Psoas muscle (tissue), 8 donors: ENCODE results near the gene RAD51. TPM values are rescaled to one million over a fixed set of nuclear protein-coding genes. Genes with fewer than 3 reads are reported as not detected.

ENCODE experiments used
- ATAC-seq, 4 donors: fragments of 200-7000 bp; cut with Tn5 transposase; one replicate each; pipeline ENCODE4 v1.9.1; 2020; ENCODE audit warnings: moderate library complexity in 3 of 4, mild to moderate bottlenecking in 2 of 4
- DNase-seq, 2 donors: peaks; one replicate each; pipeline ENCODE4 v3.0.0-alpha.2; 2020
- H3K27ac ChIP-seq: fragments of 200-600 bp; one replicate; pipeline ENCODE4 v1.8.0; 2022
- H3K27me3 ChIP-seq, 3 donors: fragments of 200-600 bp in 1 of 3; one replicate each; pipeline versions ENCODE4 v1.6.1 to v1.8.0; 2013 to 2022; ENCODE audit warnings: low read length in 2 of 3, mild to moderate bottlenecking in 2 of 3, moderate library complexity in 1 of 3; ENCODE audit not compliant: insufficient read depth in 3 of 3
- H3K36me3 ChIP-seq, 2 donors: fragments of 200-600 bp in 1 of 2; one replicate each; pipeline versions ENCODE4 v1.6.1 to v1.8.0; 2013 to 2022; ENCODE audit warnings: low read depth in 1 of 2, mild to moderate bottlenecking in 1 of 2, moderate library complexity in 1 of 2; ENCODE audit not compliant: insufficient read depth in 1 of 2
- H3K4me1 ChIP-seq: fragments of 200-600 bp; one replicate; pipeline ENCODE4 v1.8.0; 2022
- H3K4me3 ChIP-seq: fragments of 200-600 bp; one replicate; pipeline ENCODE4 v1.8.0; 2022; ENCODE audit warnings: mild to moderate bottlenecking
- H3K9me3 ChIP-seq: fragments of 200-600 bp; one replicate; pipeline ENCODE4 v1.8.0; 2022
- CTCF ChIP-seq: fragments of 200-600 bp; IDR thresholded peaks from one replicate; pipeline ENCODE4 v1.8.0; 2022; ENCODE audit warnings: antibody characterized with exemption
- WGBS, 3 donors: extraction: QIAGEN DNeasy Blood & Tissue Kit; methylation state at CpG; one replicate each; pipeline versions ENCODE4 v1.1.6 to v1.1.7; 2013; 5-methylcytosine and 5-hydroxymethylcytosine counted together
- intact Hi-C, 2 donors: fragments of 100-400 bp; cut with DNase I; formaldehyde crosslinking; loops; one replicate each; pipeline versions ENCODE4 v1.11.0 to v1.14.2; 2022
- polyA plus RNA-seq, 3 donors: library from polyadenylated mRNA; stranded (reverse); fragments of 200-250 nt; gene quantifications; one replicate each; pipeline ENCODE4 v1.2.3, GENCODE V29; 2013
- total RNA-seq, 4 donors: library from RNA; stranded (reverse); fragmentation: NEBNext Ultra II Directional in 2 of 4; extraction: Animal tissue kit (Norgen Biotek cat#: 25700) in 2 of 4; gene quantifications; one replicate each; pipeline versions ENCODE4 v1.2.1 to v1.2.4, GENCODE V29; 2021 to 2023
- donor health status: healthy with polysubstance abuse.
- donor health status: DM: no; HTN: no; CAD: no; lungs with moderate emphysema.
- donor health status: Bipolar disorder and iron deficiency.
- donor health status: healthy.
- donor health status: DM: yes; HTN: yes; CAD: no.
- donor health status: DM: no; HTN: no; CAD: no.
- donor health status: DM: no; HTN: no; CAD: no.
- donor health status: DM: yes; HTN: yes; CAD: no.

RAD51 gene
- total and polyA plus RNA-seq, 7 donors = 0.29 to 1.5 (median 0.58) TPM

- Histone ChIP-seq H3K4me3 (no peak overlapping the region), H3K27me3 (no peaks in the 10 kb centered on the region), H3K36me3 (peaks cover 2 to 46% of the 10 kb centered on the region in 2 donors), H3K4me1 (peaks cover 13% of the 10 kb centered on the region), H3K27ac (peak overlapping the region; percentile 36), H3K9me3 (no peaks in the 10 kb centered on the region)
- TF ChIP-seq CTCF = no peak
- DNase-seq = no peak
- ATAC-seq = no peak
- WGBS, 3 donors = 75 to 86% (median 82%) methylated on average over 19 to 21 of the region's 21 CpGs
- intact Hi-C loops = no loop called here
Observed at GRCh38 chr15:40768521-40769273, 73.7 kb downstream of the RAD51 start.

- ATAC-seq = no peak
- no peak for TF ChIP-seq CTCF
- WGBS, 3 donors = 69 to 75% (median 73%) methylated on average over 25 to 28 of the region's 28 CpGs
- intact Hi-C loops = no loop called here
- H3K4me3 ChIP-seq = no peak within 1 kb of the TSS
- H3K4me1 ChIP-seq = peaks cover 6% of the 10 kb centered on the region
- peak in 1 of 2 donors; percentile 43 for DNase-seq
- H3K27ac ChIP-seq = peak within 1 kb of the TSS; percentile 36
- peaks cover 4 to 54% of the 10 kb centered on the region in 2 donors for H3K36me3 ChIP-seq
- no peaks in the 10 kb centered on the region for H3K27me3 ChIP-seq
- H3K9me3 ChIP-seq = no peaks in the 10 kb centered on the region
Observed at GRCh38 chr15:40769274-40770146, 74.5 kb downstream of the RAD51 start, which contains the start of gene C15orf62. TSS of gene C15orf62 (plus strand) at chr15:40769980. CDS start at chr15:40770496, 516 bp downstream.

GRCh38 chr15:40770147-40770721 is 75.3 kb downstream of the RAD51 start:
- WGBS, 3 donors = 61 to 77% (median 68%) methylated on average over 17 of the region's 17 CpGs
- Histone ChIP-seq H3K27me3 (no peaks in the 10 kb centered on the region), H3K4me3 (no peak overlapping the region), H3K4me1 (no peaks in the 10 kb centered on the region), H3K9me3 (no peaks in the 10 kb centered on the region), H3K27ac (no peak overlapping the region), H3K36me3 (peaks cover 7 to 61% of the 10 kb centered on the region in 2 donors)
- DNase-seq (no peak), ATAC-seq (no peak)
- intact Hi-C loops = no loop called here
- TF ChIP-seq CTCF = no peak

GRCh38 chr15:40771242-40771641 is 76.3 kb downstream of the RAD51 start:
- no peaks in the 10 kb centered on the region for H3K9me3 ChIP-seq
- H3K27me3 ChIP-seq = no peaks in the 10 kb centered on the region
- no peak for DNase-seq
- peaks cover 9 to 71% of the 10 kb centered on the region in 2 donors for H3K36me3 ChIP-seq
- 93 to 98% (median 96%) methylated on average over 5 of the region's 5 CpGs for WGBS, 3 donors
- intact Hi-C loops = no loop called here
- no peak overlapping the region for H3K4me3 ChIP-seq
- H3K27ac ChIP-seq = no peak overlapping the region
- H3K4me1 ChIP-seq = no peaks in the 10 kb centered on the region
- no peak for ATAC-seq
- TF ChIP-seq CTCF = no peak
